ENCODE results near the gene PGF. TPM values are rescaled to one million over a fixed set of nuclear protein-coding genes. Genes with fewer than 3 reads are reported as not detected.

Gene PGF
- total and polyA plus RNA-seq, 2 of the 13 experiments (the other 11 are each of a cell fraction or from before 2014, with no cell fraction given), result 10.7 to 27.5 TPM

GRCh38 chr14:74951443-74952179 lies 3.8 kb downstream of the PGF start (continued):
- TF ChIP-seq RERE (CRISPR knock-in tag; IDR thresholded peaks at IDR 0.05; ENCODE audit: low read depth) (no peak), NONO (IDR thresholded peaks at IDR 0.05) (no peak), NONO (CRISPR knock-in tag; conservative IDR thresholded peaks at IDR 0.05) (peak; percentile 58; the same call in 1 of the 2 replicates), ZNF816 (CRISPR knock-in tag; IDR thresholded peaks at IDR 0.05; ENCODE audit: borderline replicate concordance) (no peak), ZNF563 (CRISPR knock-in tag; IDR thresholded peaks at IDR 0.05) (0 out of 2 replicates have a peak, but pooled peaks have one; percentile 26), GZF1 (CRISPR knock-in tag; IDR thresholded peaks at IDR 0.05) (0 out of 2 replicates have a peak, but pooled peaks have one; percentile 26), ZNF607 (CRISPR knock-in tag; IDR thresholded peaks at IDR 0.05; ENCODE audit: borderline replicate concordance) (no peak), MAX (IDR thresholded peaks at IDR 0.05) (no peak), ARID4A (CRISPR knock-in tag; IDR thresholded peaks at IDR 0.05; ENCODE audit: borderline replicate concordance) (peak; percentile 23; the same call in 1 of the 2 replicates), ZBTB4 (CRISPR knock-in tag; IDR thresholded peaks at IDR 0.05; ENCODE audit: borderline replicate concordance) (0 out of 2 replicates have a peak, but pooled peaks have one; percentile 21), ZNF574 (CRISPR knock-in tag; IDR thresholded peaks at IDR 0.05) (0 out of 2 replicates have a peak, but pooled peaks have one; percentile 22)
